Measurements from ENCODE around the gene SPATA46.

DNA sequence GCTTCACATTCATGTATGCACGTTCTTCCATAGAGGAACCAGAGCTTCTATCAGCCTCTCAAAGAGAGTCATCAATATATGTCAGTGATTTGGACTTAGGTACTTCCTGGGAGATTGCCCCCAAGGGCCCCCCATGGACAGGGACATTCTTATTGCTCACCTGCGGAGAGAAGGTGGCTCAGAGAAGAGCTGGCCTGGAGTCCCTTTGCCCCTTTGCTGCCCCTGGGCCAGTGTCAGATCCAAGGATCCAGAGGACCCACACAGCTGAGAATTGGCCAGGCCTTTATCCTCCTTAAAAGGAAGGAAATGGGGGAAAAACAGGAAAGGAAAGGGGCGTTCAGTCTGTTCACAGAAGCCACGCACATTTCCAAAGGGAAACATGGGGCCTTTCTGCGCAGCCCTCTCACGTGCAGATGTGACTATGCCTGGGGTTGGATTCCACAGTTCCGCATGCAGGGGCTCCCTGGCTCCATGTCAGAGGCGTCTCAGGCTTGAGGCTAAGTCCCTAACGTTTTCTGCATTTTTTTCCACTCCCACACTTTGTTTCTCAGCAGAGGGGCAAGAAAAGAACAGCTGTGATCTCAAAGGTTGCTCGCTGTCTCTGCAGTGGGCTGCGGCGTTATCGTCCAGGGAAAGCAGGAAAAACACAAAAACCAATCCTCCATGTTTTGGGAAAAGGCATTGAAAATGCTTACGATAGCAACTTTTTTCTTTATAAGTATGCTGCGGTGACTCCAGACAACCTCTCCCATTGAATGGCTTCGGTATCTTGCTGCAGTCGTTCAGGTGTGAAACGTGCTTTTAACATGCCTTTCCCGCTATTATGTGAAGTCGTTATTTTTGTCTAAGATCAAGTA lies 10.8 kb upstream of the SPATA46 start:
- TF ChIP-seq, protein P1, sequence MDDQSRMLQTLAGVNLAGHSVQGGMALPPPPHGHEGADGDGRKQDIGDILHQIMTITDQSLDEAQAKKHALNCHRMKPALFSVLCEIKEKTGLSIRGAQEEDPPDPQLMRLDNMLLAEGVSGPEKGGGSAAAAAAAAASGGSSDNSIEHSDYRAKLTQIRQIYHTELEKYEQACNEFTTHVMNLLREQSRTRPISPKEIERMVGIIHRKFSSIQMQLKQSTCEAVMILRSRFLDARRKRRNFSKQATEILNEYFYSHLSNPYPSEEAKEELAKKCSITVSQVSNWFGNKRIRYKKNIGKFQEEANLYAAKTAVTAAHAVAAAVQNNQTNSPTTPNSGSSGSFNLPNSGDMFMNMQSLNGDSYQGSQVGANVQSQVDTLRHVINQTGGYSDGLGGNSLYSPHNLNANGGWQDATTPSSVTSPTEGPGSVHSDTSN (IDR thresholded peaks at IDR 0.05) = no peak
- TF ChIP-seq TAF1 (IDR thresholded peaks at IDR 0.05; ENCODE audit: borderline replicate concordance, low read depth, low read length) (no peak), CTCF (IDR thresholded peaks at IDR 0.05) (no peak), EP300 (IDR thresholded peaks at IDR 0.05; ENCODE audit: borderline replicate concordance in 1 of 2, low read depth in 1 of 2, low read length in 1 of 2) (no peak), SMC3 (IDR thresholded peaks at IDR 0.05; ENCODE audit: low read depth, low read length) (no peak), REST (IDR thresholded peaks at IDR 0.05; ENCODE audit: low read depth, low read length) (no peak), YY1 (IDR thresholded peaks at IDR 0.05; ENCODE audit: low read depth) (no peak), SIN3A (IDR thresholded peaks at IDR 0.05; ENCODE audit: borderline replicate concordance, low read depth, low read length) (no peak)
- TF ChIP-seq, protein P2, sequence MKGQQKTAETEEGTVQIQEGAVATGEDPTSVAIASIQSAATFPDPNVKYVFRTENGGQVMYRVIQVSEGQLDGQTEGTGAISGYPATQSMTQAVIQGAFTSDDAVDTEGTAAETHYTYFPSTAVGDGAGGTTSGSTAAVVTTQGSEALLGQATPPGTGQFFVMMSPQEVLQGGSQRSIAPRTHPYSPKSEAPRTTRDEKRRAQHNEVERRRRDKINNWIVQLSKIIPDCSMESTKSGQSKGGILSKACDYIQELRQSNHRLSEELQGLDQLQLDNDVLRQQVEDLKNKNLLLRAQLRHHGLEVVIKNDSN (IDR thresholded peaks at IDR 0.05; ENCODE audit: borderline replicate concordance, low read depth) = no peak
- TF ChIP-seq, protein P3, sequence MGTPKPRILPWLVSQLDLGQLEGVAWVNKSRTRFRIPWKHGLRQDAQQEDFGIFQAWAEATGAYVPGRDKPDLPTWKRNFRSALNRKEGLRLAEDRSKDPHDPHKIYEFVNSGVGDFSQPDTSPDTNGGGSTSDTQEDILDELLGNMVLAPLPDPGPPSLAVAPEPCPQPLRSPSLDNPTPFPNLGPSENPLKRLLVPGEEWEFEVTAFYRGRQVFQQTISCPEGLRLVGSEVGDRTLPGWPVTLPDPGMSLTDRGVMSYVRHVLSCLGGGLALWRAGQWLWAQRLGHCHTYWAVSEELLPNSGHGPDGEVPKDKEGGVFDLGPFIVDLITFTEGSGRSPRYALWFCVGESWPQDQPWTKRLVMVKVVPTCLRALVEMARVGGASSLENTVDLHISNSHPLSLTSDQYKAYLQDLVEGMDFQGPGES (IDR thresholded peaks at IDR 0.05; ENCODE audit: low read depth, low read length) = no peak
